Fibroblast of skin of back (primary cell): ENCODE results near the gene HIP1R.

Experiments used
- DNase-seq: peaks from one replicate; pipeline ENCODE4 v3.0.0-alpha.2; 2013

The HIP1R gene

GRCh38 chr12:122834104-122834920, 945 bp upstream of the HIP1R start:
- peak; percentile 49 for DNase-seq

GRCh38 chr12:122835750-122836026, 431 bp downstream of the HIP1R start:
- no peak for DNase-seq

GRCh38 chr12:122836027-122836921, 1.0 kb downstream of the HIP1R start:
- no peak for DNase-seq

GRCh38 chr12:122837306-122838265, 2.3 kb downstream of the HIP1R start:
- no peak for DNase-seq

- DNase-seq = no peak
Measured at GRCh38 chr12:122838841-122839240, 3.6 kb downstream of the HIP1R start.

- peak; percentile 25 for DNase-seq
Measured at GRCh38 chr12:122839907-122840554, 4.8 kb downstream of the HIP1R start.

GRCh38 chr12:122840580-122841513, 5.6 kb downstream of the HIP1R start:
- DNase-seq = no peak

- peak; percentile 91 for DNase-seq
Measured at GRCh38 chr12:122841544-122842321, 6.5 kb downstream of the HIP1R start.

GRCh38 chr12:122842505-122843405, 7.5 kb downstream of the HIP1R start:
- DNase-seq = peak; percentile 51

GRCh38 chr12:122843455-122843854, 8.2 kb downstream of the HIP1R start:
- no peak for DNase-seq

GRCh38 chr12:122844366-122844971, 9.2 kb downstream of the HIP1R start:
- no peak for DNase-seq

GRCh38 chr12:122845041-122845864, 10.0 kb downstream of the HIP1R start:
- DNase-seq = no peak

- no peak for DNase-seq
Measured at GRCh38 chr12:122845865-122846621, 10.8 kb downstream of the HIP1R start.

GRCh38 chr12:122846622-122847515, 11.6 kb downstream of the HIP1R start:
- no peak for DNase-seq

GRCh38 chr12:122847516-122847836, 12.2 kb downstream of the HIP1R start:
- DNase-seq = no peak

- DNase-seq = no peak
Measured at GRCh38 chr12:122847921-122848421, 12.7 kb downstream of the HIP1R start.
